HEK293 (cell line): ENCODE data around the gene TRIM46.
A peak's percentile ranks its signal among the peaks of the same experiment; 100 is the strongest.
"Not testable (repeated sequence)": the region's sequence is repeated elsewhere in the genome, so short reads cannot be mapped to it uniquely, and the experiment has no call there.

Source experiments
- CTCF ChIA-PET: fragments of 350-600 bp; formaldehyde crosslinking; extraction: SDS; loops from one replicate; lab custom pipeline; 2021; ENCODE audit warnings: antibody characterized with exemption; lab: Yijun Ruan, JAX
- POLR2A ChIA-PET: fragments of 300-600 bp; formaldehyde crosslinking; extraction: SDS; loops from one replicate; lab custom pipeline; 2020; ENCODE audit warnings: antibody characterized with exemption, inconsistent platforms; lab: Yijun Ruan, JAX
- H3K27ac ChIP-seq: fragments of 200-500 bp; sonication (Bioruptor generic); 2 replicates; pipeline ENCODE4 v1.5.1; 2014; ENCODE audit warnings: low read depth, low read length, control low read depth, inconsistent platforms; ENCODE audit errors: extremely low read depth
- H3K36me3 ChIP-seq, 2 experiments: fragments of 200-500 bp in 1 of 2; sonication (Bioruptor generic) in 1 of 2; 1 replicate in 1 of 2; 2 replicates in 1 of 2; pipeline ENCODE4 v1.5.1; 2014 to 2017; ENCODE audit warnings: inconsistent platforms in 2 of 2, low read length in 2 of 2; ENCODE audit not compliant: control insufficient read depth in 2 of 2, insufficient read depth in 1 of 2
- H3K4me1 ChIP-seq: fragments of 200-500 bp; sonication (Bioruptor generic); 2 replicates; pipeline ENCODE4 v1.5.1; 2014; ENCODE audit warnings: mild to moderate bottlenecking, low read length, inconsistent platforms; ENCODE audit not compliant: control insufficient read depth, insufficient read depth
- H3K4me3 ChIP-seq: 2 replicates; pipeline ENCODE4 v1.5.1; 2011; ENCODE audit warnings: low read depth, mild to moderate bottlenecking, control low read depth, low read length, moderate library complexity
- H3K9me3 ChIP-seq: fragments of 200-500 bp; sonication (Bioruptor generic); 2 replicates; pipeline ENCODE4 v1.5.1; 2014; ENCODE audit warnings: low read depth, low read length, inconsistent platforms; ENCODE audit not compliant: control insufficient read depth, insufficient read depth
- GLIS1 ChIP-seq: fragments of 450-650 bp; formaldehyde crosslinking; IDR thresholded peaks from 2 replicates; pipeline ENCODE4 v1.5.1; 2016; ENCODE audit warnings: missing biosample characterization, missing genetic modification characterization
- ZNF169 ChIP-seq: fragments of 450-650 bp; formaldehyde crosslinking; IDR thresholded peaks from 2 replicates; pipeline ENCODE4 v1.5.1; 2016; ENCODE audit warnings: missing biosample characterization, missing genetic modification characterization
- ZNF184 ChIP-seq: fragments of 450-650 bp; IDR thresholded peaks from 2 replicates; pipeline ENCODE4 v1.5.1; 2018; ENCODE audit warnings: missing biosample characterization, mild to moderate bottlenecking, missing genetic modification characterization
- ZNF394 ChIP-seq: fragments of 450-650 bp; formaldehyde crosslinking; IDR thresholded peaks from 2 replicates; pipeline ENCODE4 v1.5.1; 2016; ENCODE audit warnings: missing biosample characterization, missing genetic modification characterization, mild to moderate bottlenecking, moderate library complexity, borderline replicate concordance
- ZNF521 ChIP-seq: fragments of 450-650 bp; formaldehyde crosslinking; IDR thresholded peaks from 2 replicates; pipeline ENCODE4 v1.5.1; 2017; ENCODE audit warnings: missing biosample characterization, mild to moderate bottlenecking, missing genetic modification characterization
- ZNF549 ChIP-seq: fragments of 450-650 bp; IDR thresholded peaks from 2 replicates; pipeline ENCODE4 v1.5.1; 2018; ENCODE audit warnings: missing biosample characterization, missing genetic modification characterization, mild to moderate bottlenecking, inconsistent platforms, moderate library complexity
- ZNF600 ChIP-seq: fragments of 450-650 bp; formaldehyde crosslinking; IDR thresholded peaks from 2 replicates; pipeline ENCODE4 v1.5.1; 2016; ENCODE audit warnings: missing biosample characterization, missing genetic modification characterization
- ZNF623 ChIP-seq: fragments of 450-650 bp; formaldehyde crosslinking; IDR thresholded peaks from 2 replicates; pipeline ENCODE4 v1.5.1; 2016; ENCODE audit warnings: missing biosample characterization, missing genetic modification characterization
- ZNF658 ChIP-seq: fragments of 450-650 bp; formaldehyde crosslinking; IDR thresholded peaks from 2 replicates; pipeline ENCODE4; 2016; ENCODE audit warnings: missing biosample characterization, missing genetic modification characterization
- ZSCAN4 ChIP-seq: fragments of 450-650 bp; formaldehyde crosslinking; IDR thresholded peaks from 2 replicates; pipeline ENCODE4 v1.5.1; 2017; ENCODE audit warnings: missing biosample characterization, missing genetic modification characterization
- TF ChIP-seq, protein P1 (sequence below): IDR thresholded peaks from 2 replicates; pipeline ENCODE4 v1.6.1; 2011; ENCODE audit warnings: mild to moderate bottlenecking, low read depth, low read length, borderline replicate concordance
- TF ChIP-seq, protein P2 (sequence below): fragments of 450-650 bp; formaldehyde crosslinking; IDR thresholded peaks from 2 replicates; pipeline ENCODE4 v1.5.1; 2016; ENCODE audit warnings: missing biosample characterization, missing genetic modification characterization
- TF ChIP-seq, protein P3 (sequence below): fragments of 450-650 bp; formaldehyde crosslinking; IDR thresholded peaks from 2 replicates; pipeline ENCODE4 v1.5.1; 2016; ENCODE audit warnings: missing biosample characterization, missing genetic modification characterization, low read depth

TRIM46 gene

DNA sequence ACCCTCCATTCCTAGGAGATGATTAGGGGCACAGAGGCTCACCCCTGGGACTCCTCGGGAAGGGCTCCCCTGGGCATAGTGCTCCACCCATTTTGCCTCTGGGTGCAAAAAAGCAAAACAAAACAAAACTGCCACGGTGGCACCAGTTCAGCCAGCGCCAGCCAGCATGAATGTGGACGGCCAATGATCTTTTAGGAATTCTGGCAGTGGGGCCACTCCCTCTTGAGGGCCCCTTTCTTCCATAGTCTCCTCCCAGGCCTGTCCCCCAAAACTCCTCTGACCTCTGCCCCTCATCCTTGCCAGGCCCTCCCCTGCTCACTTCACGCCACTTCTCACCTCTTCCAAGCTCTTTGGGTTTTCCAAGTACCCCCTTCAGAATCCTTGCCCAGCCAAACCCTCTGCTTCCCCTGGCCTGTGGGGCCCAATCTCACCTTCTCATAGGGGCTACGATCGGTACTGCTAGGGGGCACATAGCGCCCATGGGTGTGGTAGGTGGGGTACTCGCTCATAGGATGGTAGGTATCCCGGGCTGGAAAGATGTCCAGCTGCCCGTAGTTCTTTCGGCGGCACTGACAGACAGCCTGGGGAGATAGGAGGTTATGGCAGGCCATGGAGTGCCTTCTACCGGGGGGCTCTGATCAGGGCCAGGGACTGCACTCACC is 13.3 kb downstream of the TRIM46 start:
- no peak overlapping the region for H3K27ac ChIP-seq
- no peaks in the 10 kb centered on the region for H3K36me3 ChIP-seq
- H3K9me3 ChIP-seq, result no peaks in the 10 kb centered on the region
- no peak overlapping the region for H3K4me3 ChIP-seq
- CTCF ChIA-PET, result interaction anchor here (1.0 to 4.4 kb wide), 2 partner anchors 10 to 14 kb away, joined by 4 to 15 read pairs; partner anchors contain the start of gene KRTCAP2
- H3K4me1 ChIP-seq, result no peaks in the 10 kb centered on the region
- POLR2A ChIA-PET, result no interaction called here
- no peak for TF ChIP-seq ZSCAN4 (tag by site-specific recombination)
- TF ChIP-seq, protein P1, sequence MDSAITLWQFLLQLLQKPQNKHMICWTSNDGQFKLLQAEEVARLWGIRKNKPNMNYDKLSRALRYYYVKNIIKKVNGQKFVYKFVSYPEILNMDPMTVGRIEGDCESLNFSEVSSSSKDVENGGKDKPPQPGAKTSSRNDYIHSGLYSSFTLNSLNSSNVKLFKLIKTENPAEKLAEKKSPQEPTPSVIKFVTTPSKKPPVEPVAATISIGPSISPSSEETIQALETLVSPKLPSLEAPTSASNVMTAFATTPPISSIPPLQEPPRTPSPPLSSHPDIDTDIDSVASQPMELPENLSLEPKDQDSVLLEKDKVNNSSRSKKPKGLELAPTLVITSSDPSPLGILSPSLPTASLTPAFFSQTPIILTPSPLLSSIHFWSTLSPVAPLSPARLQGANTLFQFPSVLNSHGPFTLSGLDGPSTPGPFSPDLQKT, result no peak
- TF ChIP-seq ZNF521, result no peak
- TF ChIP-seq GLIS1 (tag by site-specific recombination), result no peak
- TF ChIP-seq, protein P2, sequence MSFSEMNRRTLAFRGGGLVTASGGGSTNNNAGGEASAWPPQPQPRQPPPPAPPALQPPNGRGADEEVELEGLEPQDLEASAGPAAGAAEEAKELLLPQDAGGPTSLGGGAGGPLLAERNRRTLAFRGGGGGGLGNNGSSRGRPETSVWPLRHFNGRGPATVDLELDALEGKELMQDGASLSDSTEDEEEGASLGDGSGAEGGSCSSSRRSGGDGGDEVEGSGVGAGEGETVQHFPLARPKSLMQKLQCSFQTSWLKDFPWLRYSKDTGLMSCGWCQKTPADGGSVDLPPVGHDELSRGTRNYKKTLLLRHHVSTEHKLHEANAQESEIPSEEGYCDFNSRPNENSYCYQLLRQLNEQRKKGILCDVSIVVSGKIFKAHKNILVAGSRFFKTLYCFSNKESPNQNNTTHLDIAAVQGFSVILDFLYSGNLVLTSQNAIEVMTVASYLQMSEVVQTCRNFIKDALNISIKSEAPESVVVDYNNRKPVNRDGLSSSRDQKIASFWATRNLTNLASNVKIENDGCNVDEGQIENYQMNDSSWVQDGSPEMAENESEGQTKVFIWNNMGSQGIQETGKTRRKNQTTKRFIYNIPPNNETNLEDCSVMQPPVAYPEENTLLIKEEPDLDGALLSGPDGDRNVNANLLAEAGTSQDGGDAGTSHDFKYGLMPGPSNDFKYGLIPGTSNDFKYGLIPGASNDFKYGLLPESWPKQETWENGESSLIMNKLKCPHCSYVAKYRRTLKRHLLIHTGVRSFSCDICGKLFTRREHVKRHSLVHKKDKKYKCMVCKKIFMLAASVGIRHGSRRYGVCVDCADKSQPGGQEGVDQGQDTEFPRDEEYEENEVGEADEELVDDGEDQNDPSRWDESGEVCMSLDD (tag by site-specific recombination), result no peak
- no peak for TF ChIP-seq ZNF394 (tag by site-specific recombination)
- no peak for TF ChIP-seq ZNF549
- TF ChIP-seq, all 188 proteins: peak for 0

- H3K27ac ChIP-seq, result no peak overlapping the region
- TF ChIP-seq ZNF658, result no peak
- TF ChIP-seq ZNF184 (tag by site-specific recombination), result no peak
- no peak for TF ChIP-seq ZNF169 (tag by site-specific recombination)
- TF ChIP-seq ZNF623 (tag by site-specific recombination), result no peak
- no peak overlapping the region for H3K4me3 ChIP-seq
- H3K4me1 ChIP-seq, result no peaks in the 10 kb centered on the region
- ChIA-PET CTCF (interaction anchor here (4.4 kb wide), 1 partner anchor 15 kb away, joined by 15 read pairs; the partner anchor contains the start of gene KRTCAP2), POLR2A (no interaction called here)
- H3K36me3 ChIP-seq, result no peaks in the 10 kb centered on the region
- no peaks in the 10 kb centered on the region for H3K9me3 ChIP-seq
Measured at GRCh38 chr1:155187456-155187891, 13.8 kb downstream of the TRIM46 start.

DNA sequence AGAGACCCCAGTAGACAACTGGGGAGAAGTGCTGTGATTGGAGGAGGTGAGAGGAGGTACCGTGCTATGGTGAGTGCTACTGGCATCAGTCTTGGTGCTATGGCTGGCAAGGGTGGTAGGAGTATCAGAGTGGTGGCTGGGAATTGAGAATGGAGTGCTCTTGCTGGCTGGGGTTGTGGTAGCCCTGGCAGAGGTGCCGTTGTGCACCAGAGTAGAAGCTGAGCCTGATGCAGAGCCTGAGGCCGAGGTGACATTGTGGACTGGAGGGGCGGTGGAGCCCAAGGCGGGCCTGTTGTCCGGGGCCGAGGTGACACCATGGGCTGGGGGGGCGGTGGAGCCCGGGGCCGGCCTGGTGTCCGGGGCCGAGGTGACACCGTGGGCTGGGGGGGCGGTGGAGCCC is 14.6 kb downstream of the TRIM46 start:
- Histone ChIP-seq H3K36me3 (no peaks in the 10 kb centered on the region), H3K4me3 (no peak overlapping the region), H3K27ac (no peak overlapping the region), H3K9me3 (no peaks in the 10 kb centered on the region), H3K4me1 (peaks cover 3% of the 10 kb centered on the region; the same call in 1 of the 2 replicates)
- ChIA-PET POLR2A (no interaction called here), CTCF (no interaction called here)
- TF ChIP-seq, protein P3, sequence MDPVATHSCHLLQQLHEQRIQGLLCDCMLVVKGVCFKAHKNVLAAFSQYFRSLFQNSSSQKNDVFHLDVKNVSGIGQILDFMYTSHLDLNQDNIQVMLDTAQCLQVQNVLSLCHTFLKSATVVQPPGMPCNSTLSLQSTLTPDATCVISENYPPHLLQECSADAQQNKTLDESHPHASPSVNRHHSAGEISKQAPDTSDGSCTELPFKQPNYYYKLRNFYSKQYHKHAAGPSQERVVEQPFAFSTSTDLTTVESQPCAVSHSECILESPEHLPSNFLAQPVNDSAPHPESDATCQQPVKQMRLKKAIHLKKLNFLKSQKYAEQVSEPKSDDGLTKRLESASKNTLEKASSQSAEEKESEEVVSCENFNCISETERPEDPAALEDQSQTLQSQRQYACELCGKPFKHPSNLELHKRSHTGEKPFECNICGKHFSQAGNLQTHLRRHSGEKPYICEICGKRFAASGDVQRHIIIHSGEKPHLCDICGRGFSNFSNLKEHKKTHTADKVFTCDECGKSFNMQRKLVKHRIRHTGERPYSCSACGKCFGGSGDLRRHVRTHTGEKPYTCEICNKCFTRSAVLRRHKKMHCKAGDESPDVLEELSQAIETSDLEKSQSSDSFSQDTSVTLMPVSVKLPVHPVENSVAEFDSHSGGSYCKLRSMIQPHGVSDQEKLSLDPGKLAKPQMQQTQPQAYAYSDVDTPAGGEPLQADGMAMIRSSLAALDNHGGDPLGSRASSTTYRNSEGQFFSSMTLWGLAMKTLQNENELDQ (tag by site-specific recombination), result no peak
- TF ChIP-seq ZNF600, result peak; percentile 37; the same call in 1 of the 2 replicates

DNA sequence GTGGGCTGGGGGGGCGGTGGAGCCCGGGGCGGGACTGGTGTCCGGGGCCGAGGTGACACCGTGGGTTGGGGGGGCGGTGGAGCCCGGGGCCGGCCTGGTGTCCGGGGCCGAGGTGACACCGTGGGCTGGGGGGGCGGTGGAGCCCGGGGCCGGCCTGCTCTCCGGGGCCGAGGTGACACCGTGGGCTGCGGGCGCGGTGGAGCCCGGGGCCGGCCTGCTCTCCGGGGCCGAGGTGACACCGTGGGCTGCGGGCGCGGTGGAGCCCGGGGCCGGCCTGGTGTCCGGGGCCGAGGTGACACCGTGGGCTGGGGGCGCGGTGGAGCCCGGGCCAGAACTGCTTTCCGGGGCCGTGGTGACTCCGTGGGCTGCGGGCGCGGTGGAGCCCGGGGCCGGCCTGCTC is 16.3 kb downstream of the TRIM46 start:
- H3K4me3 ChIP-seq, H3K4me1 ChIP-seq, H3K36me3 ChIP-seq, H3K27ac ChIP-seq, H3K9me3 ChIP-seq, POLR2A ChIA-PET, CTCF ChIA-PET: not testable (repeated sequence)
